SIG-M5 treated with dmso at 0.1 percent for 504 hours (cell line): ENCODE measurements around the gene STAB2.

Experiments used
- DNase-seq: peaks from one replicate; lab custom pipeline; 2025; ENCODE audit not compliant: unreplicated experiment; lab: John Stamatoyannopoulos, UW

The STAB2 gene

GRCh38 chr12:103690426-103690825, 103.4 kb downstream of the STAB2 start:
- DNase-seq = no peak

- DNase-seq = no peak
These were observed 104.0 kb downstream of the STAB2 start for GRCh38 chr12:103691063-103691462.

- no peak for DNase-seq
These were observed 109.0 kb downstream of the STAB2 start for GRCh38 chr12:103696101-103696500.

GRCh38 chr12:103697971-103698751, 111.1 kb downstream of the STAB2 start:
- DNase-seq = peak; percentile 47

GRCh38 chr12:103698752-103699560, 111.9 kb downstream of the STAB2 start:
- peak; percentile 81 for DNase-seq

- DNase-seq = no peak
These were observed 118.0 kb downstream of the STAB2 start for GRCh38 chr12:103705098-103705497.

GRCh38 chr12:103705927-103706326, 118.9 kb downstream of the STAB2 start:
- DNase-seq = no peak

GRCh38 chr12:103707446-103707845, 120.4 kb downstream of the STAB2 start:
- no peak for DNase-seq

GRCh38 chr12:103710544-103710943, 123.5 kb downstream of the STAB2 start:
- no peak for DNase-seq

GRCh38 chr12:103712216-103712615, 125.1 kb downstream of the STAB2 start:
- no peak for DNase-seq

GRCh38 chr12:103715494-103715893, 128.4 kb downstream of the STAB2 start:
- DNase-seq = no peak

- no peak for DNase-seq
These were observed 129.6 kb downstream of the STAB2 start for GRCh38 chr12:103716517-103717196.

GRCh38 chr12:103725398-103725797, 138.3 kb downstream of the STAB2 start:
- no peak for DNase-seq

- DNase-seq = no peak
These were observed 140.6 kb downstream of the STAB2 start for GRCh38 chr12:103727638-103728037.

- DNase-seq = no peak
These were observed 141.2 kb downstream of the STAB2 start for GRCh38 chr12:103728323-103728722.

- DNase-seq = no peak
These were observed 142.4 kb downstream of the STAB2 start for GRCh38 chr12:103729499-103729898.

- no peak for DNase-seq
These were observed 144.5 kb downstream of the STAB2 start for GRCh38 chr12:103731539-103731938.

- DNase-seq = no peak
These were observed 147.8 kb downstream of the STAB2 start for GRCh38 chr12:103734863-103735262.

GRCh38 chr12:103735291-103735690, 148.2 kb downstream of the STAB2 start:
- DNase-seq = no peak

- no peak for DNase-seq
These were observed 149.5 kb downstream of the STAB2 start for GRCh38 chr12:103736572-103736971.

- DNase-seq = no peak
These were observed 150.8 kb downstream of the STAB2 start for GRCh38 chr12:103737881-103738280.
